Activated T-helper 1 cell treated with anti-CD3 and anti-CD28 coated beads, Interleukin-12 subunit alpha, Interleukin-12 subunit beta, Interleukin-2, Interleukin-4 antibody, amounts not matched to agents 30 ng/mL and 10 ng/mL and 1 ng/mL, durations not matched to agents 14 hours and 24 hours and 36 hours (primary cell): ENCODE measurements around the gene ABCA2. TPM values are rescaled to one million over a fixed set of nuclear protein-coding genes. Genes with fewer than 3 reads are reported as not detected.
"Not testable (repeated sequence)": the region's sequence is repeated elsewhere in the genome, so short reads cannot be mapped to it uniquely, and the experiment has no call there.

ENCODE experiments used
- DNase-seq: peaks from one replicate; pipeline ENCODE4 v3.0.0; 2021; ENCODE audit warnings: low spot score
- H3K27ac Mint-ChIP-seq: one replicate; pipeline ENCODE4 v1.8.0; 2021; ENCODE audit warnings: mild to moderate bottlenecking, mixed read lengths
- H3K27me3 Mint-ChIP-seq: one replicate; pipeline ENCODE4 v1.8.0; 2022; ENCODE audit warnings: mild to moderate bottlenecking, moderate library complexity, mixed read lengths; ENCODE audit not compliant: insufficient read depth
- H3K36me3 Mint-ChIP-seq: one replicate; pipeline ENCODE4 v1.8.0; 2021; ENCODE audit warnings: low read depth, mixed read lengths
- H3K4me1 Mint-ChIP-seq: one replicate; pipeline ENCODE4 v1.8.0; 2021; ENCODE audit warnings: low read depth, mixed read lengths
- H3K4me3 Mint-ChIP-seq: one replicate; pipeline ENCODE4 v1.8.0; 2021; ENCODE audit warnings: mild to moderate bottlenecking, moderate library complexity, mixed read lengths
- H3K9me3 Mint-ChIP-seq: one replicate; pipeline ENCODE4 v1.8.0; 2021; ENCODE audit warnings: mixed read lengths
- intact Hi-C: fragments of 100-400 bp; cut with micrococcal nuclease; formaldehyde crosslinking; loops from one replicate; pipeline ENCODE4 v1.15.1; 2024
- total RNA-seq: library from RNA; stranded (reverse); gene quantifications from 2 replicates; pipeline ENCODE4 v1.2.3, GENCODE V29; 2022

Gene ABCA2
- total RNA-seq, 1 donor from 2014 or later, result 25.7 TPM

- Mint-ChIP-seq H3K27me3 (peaks cover 1% of the 10 kb centered on the region), H3K4me3 (no peak overlapping the region), H3K27ac (no peak overlapping the region), H3K36me3 (peaks cover 2% of the 10 kb centered on the region), H3K9me3 (no peaks in the 10 kb centered on the region), H3K4me1 (peaks cover 12% of the 10 kb centered on the region)
- no peak for DNase-seq
- intact Hi-C loops, result no loop called here
Observed at GRCh38 chr9:137038916-137039315, 10.9 kb upstream of the ABCA2 start.

- Mint-ChIP-seq H3K4me1 (peaks cover 23% of the 10 kb centered on the region), H3K27me3 (no peaks in the 10 kb centered on the region), H3K4me3 (no peak overlapping the region), H3K9me3 (no peaks in the 10 kb centered on the region), H3K27ac (no peak overlapping the region), H3K36me3 (peaks cover 2% of the 10 kb centered on the region)
- intact Hi-C loops, result no loop called here
- DNase-seq, result no peak
Observed at GRCh38 chr9:137037483-137037882, 9.4 kb upstream of the ABCA2 start.

GRCh38 chr9:137037035-137037434 lies 9.0 kb upstream of the ABCA2 start:
- H3K36me3 Mint-ChIP-seq, result peaks cover 2% of the 10 kb centered on the region
- H3K4me1 Mint-ChIP-seq, result peaks cover 23% of the 10 kb centered on the region
- DNase-seq, result no peak
- intact Hi-C loops, result no loop called here
- no peaks in the 10 kb centered on the region for H3K9me3 Mint-ChIP-seq
- H3K4me3 Mint-ChIP-seq, result no peak overlapping the region
- H3K27me3 Mint-ChIP-seq, result no peaks in the 10 kb centered on the region
- H3K27ac Mint-ChIP-seq, result no peak overlapping the region

GRCh38 chr9:137035937-137036336 lies 7.9 kb upstream of the ABCA2 start:
- no peak for DNase-seq
- Mint-ChIP-seq H3K36me3 (peaks cover 2% of the 10 kb centered on the region), H3K9me3 (no peaks in the 10 kb centered on the region), H3K4me1 (peaks cover 23% of the 10 kb centered on the region), H3K27ac (no peak overlapping the region), H3K4me3 (no peak overlapping the region), H3K27me3 (no peaks in the 10 kb centered on the region)
- intact Hi-C loops, result loop anchor here (1.0 to 2.0 kb wide), 6 partner anchors 32 to 249 kb away; partner anchors contain the start of genes AJM1, EDF1 and PAXX

GRCh38 chr9:137035507-137035834 lies 7.4 kb upstream of the ABCA2 start:
- peaks cover 27% of the 10 kb centered on the region for H3K4me1 Mint-ChIP-seq
- intact Hi-C loops, result loop anchor here (1.0 to 2.0 kb wide), 6 partner anchors 31 to 248 kb away; partner anchors contain the start of genes AJM1, EDF1 and PAXX
- H3K27me3 Mint-ChIP-seq, result no peaks in the 10 kb centered on the region
- H3K36me3 Mint-ChIP-seq, result peaks cover 2% of the 10 kb centered on the region
- no peaks in the 10 kb centered on the region for H3K9me3 Mint-ChIP-seq
- H3K27ac Mint-ChIP-seq, result peak overlapping the region; percentile 87
- DNase-seq, result no peak
- no peak overlapping the region for H3K4me3 Mint-ChIP-seq

- H3K27me3 Mint-ChIP-seq, result no peaks in the 10 kb centered on the region
- no peaks in the 10 kb centered on the region for H3K9me3 Mint-ChIP-seq
- peak; percentile 79 for DNase-seq
- H3K4me3 Mint-ChIP-seq, result peak overlapping the region; percentile 67
- intact Hi-C loops, result loop anchor here (1.0 to 2.0 kb wide), 6 partner anchors 31 to 248 kb away; partner anchors contain the start of genes AJM1, EDF1 and PAXX
- H3K36me3 Mint-ChIP-seq, result peaks cover 2% of the 10 kb centered on the region
- peak overlapping the region; percentile 87 for H3K27ac Mint-ChIP-seq
- peaks cover 29% of the 10 kb centered on the region for H3K4me1 Mint-ChIP-seq
Observed at GRCh38 chr9:137034709-137035506, 6.9 kb upstream of the ABCA2 start.

- Mint-ChIP-seq H3K36me3 (peaks cover 2% of the 10 kb centered on the region), H3K27ac (peak overlapping the region; percentile 87), H3K4me1 (peaks cover 36% of the 10 kb centered on the region), H3K27me3 (no peaks in the 10 kb centered on the region), H3K9me3 (no peaks in the 10 kb centered on the region), H3K4me3 (peak overlapping the region; percentile 67)
- intact Hi-C loops, result loop anchor here (2.0 kb wide), 3 partner anchors 33 to 191 kb away; partner anchors contain the start of genes AJM1 and PAXX
- no peak for DNase-seq
Observed at GRCh38 chr9:137034039-137034708, 6.1 kb upstream of the ABCA2 start.

GRCh38 chr9:137033481-137033880 lies 5.4 kb upstream of the ABCA2 start:
- intact Hi-C loops, H3K27me3 Mint-ChIP-seq, DNase-seq, H3K27ac Mint-ChIP-seq, H3K4me3 Mint-ChIP-seq, H3K36me3 Mint-ChIP-seq, H3K9me3 Mint-ChIP-seq: not testable (repeated sequence)
- H3K4me1 Mint-ChIP-seq, result peaks cover 41% of the 10 kb centered on the region

GRCh38 chr9:137032858-137033257 lies 4.8 kb upstream of the ABCA2 start:
- no peak for DNase-seq

GRCh38 chr9:137031904-137032640 lies 4.0 kb upstream of the ABCA2 start, which contains the start of gene FUT7:
FUT7 (minus strand) TSS chr9:137032088; CDS start chr9:137031991, 97 bp downstream.
- H3K9me3 Mint-ChIP-seq, result no peaks in the 10 kb centered on the region
- no peak within 1 kb of the TSS for H3K27ac Mint-ChIP-seq
- DNase-seq, result no peak
- H3K4me1 Mint-ChIP-seq, result peaks cover 41% of the 10 kb centered on the region
- no peaks in the 10 kb centered on the region for H3K27me3 Mint-ChIP-seq
- peak within 1 kb of the TSS; percentile 60 for H3K4me3 Mint-ChIP-seq
- intact Hi-C loops, result no loop called here
- H3K36me3 Mint-ChIP-seq, result no peaks in the 10 kb centered on the region

More at GRCh38 chr9:137032858-137033257, 4.8 kb upstream of the ABCA2 start:
- no peaks in the 10 kb centered on the region for H3K27me3 Mint-ChIP-seq
- no peaks in the 10 kb centered on the region for H3K9me3 Mint-ChIP-seq
- peaks cover 41% of the 10 kb centered on the region for H3K4me1 Mint-ChIP-seq
- H3K36me3 Mint-ChIP-seq, result no peaks in the 10 kb centered on the region
- intact Hi-C loops, result no loop called here
- no peak overlapping the region for H3K4me3 Mint-ChIP-seq
- no peak overlapping the region for H3K27ac Mint-ChIP-seq

GRCh38 chr9:137030538-137031527 lies 2.8 kb upstream of the ABCA2 start:
- no peaks in the 10 kb centered on the region for H3K27me3 Mint-ChIP-seq
- intact Hi-C loops, result no loop called here
- no peak for DNase-seq
- H3K4me1 Mint-ChIP-seq, result peaks cover 41% of the 10 kb centered on the region
- H3K36me3 Mint-ChIP-seq, result no peaks in the 10 kb centered on the region
- H3K9me3 Mint-ChIP-seq, result no peaks in the 10 kb centered on the region
- no peak overlapping the region for H3K27ac Mint-ChIP-seq
- H3K4me3 Mint-ChIP-seq, result peak overlapping the region; percentile 60

- Mint-ChIP-seq H3K36me3 (no peaks in the 10 kb centered on the region), H3K4me1 (peaks cover 37% of the 10 kb centered on the region), H3K4me3 (no peak overlapping the region), H3K9me3 (no peaks in the 10 kb centered on the region), H3K27me3 (no peaks in the 10 kb centered on the region), H3K27ac (no peak overlapping the region)
- intact Hi-C loops, result no loop called here
- DNase-seq, result no peak
Observed at GRCh38 chr9:137030006-137030405, 2.0 kb upstream of the ABCA2 start.
